ENCODE measurements around the gene LMBR1L.
"Not testable (repeated sequence)": the region's sequence is repeated elsewhere in the genome, so short reads cannot be mapped to it uniquely, and the experiment has no call there.

Gene LMBR1L

GRCh38 chr12:49110464-49111155 lies at the start of gene LMBR1L:
Gene LMBR1L (minus strand): TSS chr12:49110847. CDS start chr12:49110555, 292 bp downstream.
- no peaks in the 10 kb centered on the region for H3K9me3 ChIP-seq (ENCODE audit: control insufficient read depth, insufficient read depth, low read length)
- H3K4me1 ChIP-seq (ENCODE audit: control insufficient read depth, insufficient read depth, low read length), result peaks cover 1% of the 10 kb centered on the region; the same call in 1 of the 2 replicates
- no peak within 1 kb of the TSS for H3K27ac ChIP-seq (ENCODE audit: low read length)
- no peaks in the 10 kb centered on the region for H3K36me3 ChIP-seq (ENCODE audit: control insufficient read depth, insufficient read depth, low read length)
- WGBS (ENCODE audit: insufficient coverage, insufficient read length), result no CpG with 5 or more reads among the region's 43 CpGs
- H3K27me3 ChIP-seq (ENCODE audit: control insufficient read depth, insufficient read depth, low read length), result no peaks in the 10 kb centered on the region
- peak; percentile 93 for DNase-seq (ENCODE audit: low read depth, low spot score)
- peak within 1 kb of the TSS; percentile 73 for H3K4me3 ChIP-seq (ENCODE audit: low read length)

- Histone ChIP-seq H3K4me1 (ENCODE audit: control insufficient read depth, insufficient read depth, low read length) (no peaks in the 10 kb centered on the region), H3K4me3 (ENCODE audit: low read length) (no peak overlapping the region), H3K9me3 (ENCODE audit: control insufficient read depth, insufficient read depth, low read length) (no peaks in the 10 kb centered on the region), H3K27me3 (ENCODE audit: control insufficient read depth, insufficient read depth, low read length) (no peaks in the 10 kb centered on the region), H3K36me3 (ENCODE audit: control insufficient read depth, insufficient read depth, low read length) (no peaks in the 10 kb centered on the region), H3K27ac (ENCODE audit: low read length) (no peak overlapping the region)
- no CpG with 5 or more reads among the region's 2 CpGs for WGBS (ENCODE audit: insufficient coverage, insufficient read length)
- no peak for DNase-seq (ENCODE audit: low read depth, low spot score)
These were observed 49.8 kb upstream of the LMBR1L start for GRCh38 chr12:49160399-49160798.

GRCh38 chr12:49154221-49154620 lies 43.6 kb upstream of the LMBR1L start:
- no peaks in the 10 kb centered on the region for H3K4me1 ChIP-seq (ENCODE audit: control insufficient read depth, insufficient read depth, low read length)
- H3K9me3 ChIP-seq (ENCODE audit: control insufficient read depth, insufficient read depth, low read length), result no peaks in the 10 kb centered on the region
- H3K27ac ChIP-seq (ENCODE audit: low read length), result no peak overlapping the region
- no peak for DNase-seq (ENCODE audit: low read depth, low spot score)
- H3K4me3 ChIP-seq (ENCODE audit: low read length), result no peak overlapping the region
- no peaks in the 10 kb centered on the region for H3K27me3 ChIP-seq (ENCODE audit: control insufficient read depth, insufficient read depth, low read length)
- no peaks in the 10 kb centered on the region for H3K36me3 ChIP-seq (ENCODE audit: control insufficient read depth, insufficient read depth, low read length)
- WGBS (ENCODE audit: insufficient coverage, insufficient read length), result no CpG with 5 or more reads among the region's 3 CpGs

- no peak for DNase-seq (ENCODE audit: low read depth, low spot score)
- Histone ChIP-seq H3K27ac (ENCODE audit: low read length) (no peak overlapping the region), H3K4me3 (ENCODE audit: low read length) (no peak overlapping the region), H3K27me3 (ENCODE audit: control insufficient read depth, insufficient read depth, low read length) (no peaks in the 10 kb centered on the region), H3K4me1 (ENCODE audit: control insufficient read depth, insufficient read depth, low read length) (no peaks in the 10 kb centered on the region), H3K9me3 (ENCODE audit: control insufficient read depth, insufficient read depth, low read length) (no peaks in the 10 kb centered on the region), H3K36me3 (ENCODE audit: control insufficient read depth, insufficient read depth, low read length) (no peaks in the 10 kb centered on the region)
- WGBS (ENCODE audit: insufficient coverage, insufficient read length), result no CpG with 5 or more reads among the region's 2 CpGs
These were observed 36.7 kb upstream of the LMBR1L start for GRCh38 chr12:49147384-49147783.

GRCh38 chr12:49146406-49146805 lies 35.8 kb upstream of the LMBR1L start:
- Histone ChIP-seq H3K27ac (ENCODE audit: low read length) (no peak overlapping the region), H3K4me3 (ENCODE audit: low read length) (no peak overlapping the region), H3K9me3 (ENCODE audit: control insufficient read depth, insufficient read depth, low read length) (no peaks in the 10 kb centered on the region), H3K27me3 (ENCODE audit: control insufficient read depth, insufficient read depth, low read length) (no peaks in the 10 kb centered on the region), H3K36me3 (ENCODE audit: control insufficient read depth, insufficient read depth, low read length) (no peaks in the 10 kb centered on the region), H3K4me1 (ENCODE audit: control insufficient read depth, insufficient read depth, low read length) (no peaks in the 10 kb centered on the region)
- no CpG with 5 or more reads among the region's 1 CpG for WGBS (ENCODE audit: insufficient coverage, insufficient read length)
- no peak for DNase-seq (ENCODE audit: low read depth, low spot score)

- H3K9me3 ChIP-seq (ENCODE audit: control insufficient read depth, insufficient read depth, low read length), result no peaks in the 10 kb centered on the region
- H3K27me3 ChIP-seq (ENCODE audit: control insufficient read depth, insufficient read depth, low read length), result no peaks in the 10 kb centered on the region
- no CpG with 5 or more reads among the region's 2 CpGs for WGBS (ENCODE audit: insufficient coverage, insufficient read length)
- H3K36me3 ChIP-seq (ENCODE audit: control insufficient read depth, insufficient read depth, low read length), result no peaks in the 10 kb centered on the region
- H3K4me1 ChIP-seq (ENCODE audit: control insufficient read depth, insufficient read depth, low read length), result no peaks in the 10 kb centered on the region
- H3K4me3 ChIP-seq (ENCODE audit: low read length), result no peak overlapping the region
- no peak overlapping the region for H3K27ac ChIP-seq (ENCODE audit: low read length)
- DNase-seq (ENCODE audit: low read depth, low spot score), result no peak
These were observed 33.7 kb upstream of the LMBR1L start for GRCh38 chr12:49144384-49144783.

- WGBS (ENCODE audit: insufficient coverage, insufficient read length), result no CpG with 5 or more reads among the region's 2 CpGs
- no peak for DNase-seq (ENCODE audit: low read depth, low spot score)
- Histone ChIP-seq H3K27ac (ENCODE audit: low read length) (no peak overlapping the region), H3K4me3 (ENCODE audit: low read length) (no peak overlapping the region), H3K9me3 (ENCODE audit: control insufficient read depth, insufficient read depth, low read length) (no peaks in the 10 kb centered on the region), H3K4me1 (ENCODE audit: control insufficient read depth, insufficient read depth, low read length) (no peaks in the 10 kb centered on the region), H3K36me3 (ENCODE audit: control insufficient read depth, insufficient read depth, low read length) (no peaks in the 10 kb centered on the region), H3K27me3 (ENCODE audit: control insufficient read depth, insufficient read depth, low read length) (no peaks in the 10 kb centered on the region)
These were observed 28.4 kb upstream of the LMBR1L start for GRCh38 chr12:49138999-49139398.

GRCh38 chr12:49138587-49138986 lies 27.9 kb upstream of the LMBR1L start:
- Histone ChIP-seq H3K9me3 (ENCODE audit: control insufficient read depth, insufficient read depth, low read length) (no peaks in the 10 kb centered on the region), H3K4me3 (ENCODE audit: low read length) (no peak overlapping the region), H3K27ac (ENCODE audit: low read length) (no peak overlapping the region), H3K4me1 (ENCODE audit: control insufficient read depth, insufficient read depth, low read length) (no peaks in the 10 kb centered on the region), H3K36me3 (ENCODE audit: control insufficient read depth, insufficient read depth, low read length) (no peaks in the 10 kb centered on the region), H3K27me3 (ENCODE audit: control insufficient read depth, insufficient read depth, low read length) (no peaks in the 10 kb centered on the region)
- WGBS (ENCODE audit: insufficient coverage, insufficient read length), result no CpG with 5 or more reads among the region's 2 CpGs
- no peak for DNase-seq (ENCODE audit: low read depth, low spot score)

GRCh38 chr12:49137476-49137875 lies 26.8 kb upstream of the LMBR1L start:
- Histone ChIP-seq H3K9me3 (ENCODE audit: control insufficient read depth, insufficient read depth, low read length) (no peaks in the 10 kb centered on the region), H3K4me3 (ENCODE audit: low read length) (no peak overlapping the region), H3K36me3 (ENCODE audit: control insufficient read depth, insufficient read depth, low read length) (no peaks in the 10 kb centered on the region), H3K27me3 (ENCODE audit: control insufficient read depth, insufficient read depth, low read length) (no peaks in the 10 kb centered on the region), H3K27ac (ENCODE audit: low read length) (no peak overlapping the region), H3K4me1 (ENCODE audit: control insufficient read depth, insufficient read depth, low read length) (no peaks in the 10 kb centered on the region)
- WGBS (ENCODE audit: insufficient coverage, insufficient read length), result no CpG with 5 or more reads among the region's 1 CpG
- no peak for DNase-seq (ENCODE audit: low read depth, low spot score)

- not testable (repeated sequence) for H3K27ac ChIP-seq (ENCODE audit: low read length); H3K4me1 ChIP-seq (ENCODE audit: control insufficient read depth, insufficient read depth, low read length); H3K36me3 ChIP-seq (ENCODE audit: control insufficient read depth, insufficient read depth, low read length); H3K9me3 ChIP-seq (ENCODE audit: control insufficient read depth, insufficient read depth, low read length); H3K4me3 ChIP-seq (ENCODE audit: low read length); H3K27me3 ChIP-seq (ENCODE audit: control insufficient read depth, insufficient read depth, low read length); DNase-seq (ENCODE audit: low read depth, low spot score)
- WGBS (ENCODE audit: insufficient coverage, insufficient read length), result no CpG with 5 or more reads among the region's 3 CpGs
These were observed 26.4 kb upstream of the LMBR1L start for GRCh38 chr12:49136997-49137396.

GRCh38 chr12:49133590-49133989 lies 22.9 kb upstream of the LMBR1L start:
- H3K27ac ChIP-seq (ENCODE audit: low read length), result no peak overlapping the region
- H3K27me3 ChIP-seq (ENCODE audit: control insufficient read depth, insufficient read depth, low read length), result no peaks in the 10 kb centered on the region
- H3K4me3 ChIP-seq (ENCODE audit: low read length), result no peak overlapping the region
- H3K36me3 ChIP-seq (ENCODE audit: control insufficient read depth, insufficient read depth, low read length), result peaks cover 11% of the 10 kb centered on the region; the same call in 1 of the 2 replicates
- peaks cover 1% of the 10 kb centered on the region; the same call in 1 of the 2 replicates for H3K4me1 ChIP-seq (ENCODE audit: control insufficient read depth, insufficient read depth, low read length)
- WGBS (ENCODE audit: insufficient coverage, insufficient read length), result no CpG with 5 or more reads among the region's 10 CpGs
- H3K9me3 ChIP-seq (ENCODE audit: control insufficient read depth, insufficient read depth, low read length), result no peaks in the 10 kb centered on the region
- DNase-seq (ENCODE audit: low read depth, low spot score), result no peak

Measured in iPS DF 6.9 (cell line).